Lung (tissue), 12 donors: ENCODE results near the gene RNU6-9. TPM values are rescaled to one million over a fixed set of nuclear protein-coding genes. Genes with fewer than 3 reads are reported as not detected.

Experiments
- ATAC-seq: fragments of 200-7000 bp; cut with Tn5 transposase; one replicate; pipeline ENCODE4 v1.9.1; 2020; ENCODE audit warnings: moderate number of reproducible peaks; ENCODE audit not compliant: insufficient read depth, low FRiP score
- DNase-seq, 3 donors: peaks; one replicate each; pipeline ENCODE4 v3.0.0-alpha.2; 2013 to 2017
- H3K27ac ChIP-seq, 2 donors: one replicate each; pipeline ENCODE4 v1.5.1; 2013; ENCODE audit warnings: mild to moderate bottlenecking in 2 of 2, moderate library complexity in 2 of 2, control low read depth in 1 of 2, inconsistent platforms in 1 of 2, low read depth in 1 of 2, low read length in 1 of 2
- H3K27me3 ChIP-seq, 3 donors: one replicate each; pipeline ENCODE4 v1.5.1; 2013; ENCODE audit warnings: low read length in 2 of 3; ENCODE audit not compliant: control insufficient read depth in 3 of 3, insufficient read depth in 3 of 3
- H3K36me3 ChIP-seq, 4 donors: one replicate each; pipeline ENCODE4 v1.5.1; 2013; ENCODE audit warnings: low read length in 4 of 4, mild to moderate bottlenecking in 1 of 4, moderate library complexity in 1 of 4; ENCODE audit not compliant: control insufficient read depth in 4 of 4, insufficient read depth in 4 of 4
- H3K4me1 ChIP-seq, 5 donors: one replicate each; pipeline ENCODE4 v1.5.1; 2013; ENCODE audit warnings: low read length in 5 of 5, mild to moderate bottlenecking in 2 of 5, moderate library complexity in 1 of 5; ENCODE audit not compliant: control insufficient read depth in 5 of 5, insufficient read depth in 5 of 5
- H3K4me3 ChIP-seq: one replicate; pipeline ENCODE4 v1.5.1; 2013; ENCODE audit warnings: mild to moderate bottlenecking, control low read depth, moderate library complexity
- H3K9ac ChIP-seq, 2 donors: one replicate each; pipeline ENCODE4 v1.5.1; 2013; ENCODE audit warnings: low read length in 2 of 2, control low read depth in 1 of 2; ENCODE audit not compliant: insufficient read depth in 1 of 2
- H3K9me3 ChIP-seq, 4 donors: one replicate each; pipeline ENCODE4 v1.5.1; 2013; ENCODE audit warnings: low read length in 3 of 4, mild to moderate bottlenecking in 1 of 4, moderate library complexity in 1 of 4; ENCODE audit not compliant: control insufficient read depth in 4 of 4, insufficient read depth in 3 of 4
- CTCF ChIP-seq: IDR thresholded peaks from 2 replicates; pipeline ENCODE4 v1.5.1; 2012; ENCODE audit warnings: mild to moderate bottlenecking; ENCODE audit errors: control extremely low read depth, extremely low read depth
- WGBS, 2 donors: extraction: QIAGEN DNeasy Blood & Tissue Kit; methylation state at CpG; one replicate each; pipeline ENCODE4 v1.1.7; 2013; 5-methylcytosine and 5-hydroxymethylcytosine counted together
- polyA plus RNA-seq, 2 donors: library from polyadenylated mRNA; stranded (reverse); fragments of 200-250 nt; gene quantifications; one replicate each; pipeline ENCODE4 v1.2.1, GENCODE V29; 2013
- total RNA-seq, 2 donors: library from RNA; depleted of rRNA in 1 of 2; stranded (reverse); fragments of >200 nt in 1 of 2; gene quantifications; one replicate each; pipeline ENCODE4 v1.2.1, GENCODE V29; 2014 to 2021
- donor health status: control.
- donor health status: control.
- donor health status: Bipolar disorder and iron deficiency.
- donor health status: healthy.
- donor health status: DM: yes; HTN: yes; CAD: no.

Gene RNU6-9
- total and polyA plus RNA-seq, 4 donors: not detected

- no peak overlapping the region for H3K9ac ChIP-seq
- H3K9me3 ChIP-seq: no peaks in the 10 kb centered on the region
- peaks cover 0 to 12% (median 0%) of the 10 kb centered on the region in 3 donors for H3K27me3 ChIP-seq
- H3K4me1 ChIP-seq: peaks cover 0 to 13% (median 9%) of the 10 kb centered on the region in 5 donors
- peaks cover 0 to 6% (median 4%) of the 10 kb centered on the region in 4 donors for H3K36me3 ChIP-seq
- WGBS, 2 donors: 12 to 20% methylated on average over 38 to 48 of the region's 48 CpGs
- no peak overlapping the region for H3K4me3 ChIP-seq
- peak in 2 of 3 donors; percentile 33 to 72 for DNase-seq
- H3K27ac ChIP-seq: peak overlapping the region in 1 of 2 donors; percentile 23
- peak; percentile 14 for ATAC-seq
- no peak for TF ChIP-seq CTCF
Measured at GRCh38 chr19:862581-863314, 30.5 kb upstream of the RNU6-9 start.

- Histone ChIP-seq H3K27ac (peak overlapping the region in 1 of 2 donors; percentile 23), H3K9me3 (no peaks in the 10 kb centered on the region), H3K4me3 (no peak overlapping the region), H3K27me3 (peaks cover 0 to 12% (median 0%) of the 10 kb centered on the region in 3 donors), H3K9ac (no peak overlapping the region), H3K4me1 (peaks cover 0 to 13% (median 9%) of the 10 kb centered on the region in 5 donors), H3K36me3 (peaks cover 0 to 11% (median 7%) of the 10 kb centered on the region in 4 donors)
- 68 to 75% methylated on average over 7 of the region's 7 CpGs for WGBS, 2 donors
- ATAC-seq (no peak), DNase-seq (no peak)
- no peak for TF ChIP-seq CTCF
Measured at GRCh38 chr19:863315-863620, 30.0 kb upstream of the RNU6-9 start.

GRCh38 chr19:866769-867300, 26.4 kb upstream of the RNU6-9 start:
- Histone ChIP-seq H3K27ac (no peak overlapping the region), H3K27me3 (peaks cover 0 to 2% (median 0%) of the 10 kb centered on the region in 3 donors), H3K4me3 (no peak overlapping the region), H3K9me3 (no peaks in the 10 kb centered on the region), H3K9ac (no peak overlapping the region), H3K36me3 (peaks cover 0 to 30% (median 13%) of the 10 kb centered on the region in 4 donors), H3K4me1 (peaks cover 0 to 20% (median 12%) of the 10 kb centered on the region in 5 donors)
- WGBS, 2 donors: 85 to 89% methylated on average over 27 to 38 of the region's 38 CpGs
- no peak for TF ChIP-seq CTCF
- ATAC-seq (no peak), DNase-seq (no peak)
